HG02759 (cell line): Measurements from ENCODE around the gene ATP5F1B.

Experiments
- ATAC-seq: cut with Tn5 transposase; IDR thresholded peaks from one replicate; pipeline ENCODE4 v1.9.1; 2021; ENCODE audit warnings: mild to moderate bottlenecking, moderate library complexity; ENCODE audit not compliant: unreplicated experiment

ATP5F1B gene

DNA sequence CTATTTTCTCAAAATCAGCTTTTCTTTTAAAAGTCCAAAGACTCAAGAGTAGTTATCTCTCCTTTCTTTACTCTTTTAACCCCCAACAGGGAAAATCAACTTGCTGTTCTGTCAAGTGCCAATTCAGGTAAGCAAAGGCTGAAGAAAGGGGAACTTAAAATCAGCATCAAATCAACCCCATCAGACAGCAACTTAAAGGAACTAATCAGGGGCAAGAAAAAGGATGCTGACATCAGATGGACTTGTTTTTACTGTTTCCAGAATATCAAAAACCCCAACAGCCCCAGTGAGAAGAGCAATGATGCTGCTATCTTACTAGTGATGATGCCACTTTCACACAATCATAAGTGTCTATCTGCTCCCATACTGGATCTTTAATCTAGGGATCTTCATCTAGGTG, 19.1 kb downstream of the ATP5F1B start:
- ATAC-seq = no peak

DNA sequence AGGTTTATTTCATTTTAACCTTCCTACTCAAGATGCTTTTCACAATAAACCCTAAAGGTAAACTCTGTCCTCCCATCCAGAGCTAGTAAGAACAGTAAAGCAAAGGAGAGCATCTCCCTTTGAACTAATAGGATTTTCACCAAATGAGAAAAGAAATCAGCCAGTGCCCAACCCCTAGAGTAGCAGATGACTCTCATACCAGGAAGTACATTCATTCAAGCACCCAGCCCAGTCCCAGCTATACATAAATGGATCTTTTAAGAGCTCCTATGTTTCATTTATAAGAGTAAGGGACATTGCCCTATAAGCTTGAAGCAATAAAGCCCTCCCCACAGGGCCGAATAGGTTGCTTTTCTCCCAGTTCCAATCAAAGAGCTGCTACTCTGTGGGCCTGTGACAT, 23.2 kb downstream of the ATP5F1B start:
- ATAC-seq = no peak

DNA sequence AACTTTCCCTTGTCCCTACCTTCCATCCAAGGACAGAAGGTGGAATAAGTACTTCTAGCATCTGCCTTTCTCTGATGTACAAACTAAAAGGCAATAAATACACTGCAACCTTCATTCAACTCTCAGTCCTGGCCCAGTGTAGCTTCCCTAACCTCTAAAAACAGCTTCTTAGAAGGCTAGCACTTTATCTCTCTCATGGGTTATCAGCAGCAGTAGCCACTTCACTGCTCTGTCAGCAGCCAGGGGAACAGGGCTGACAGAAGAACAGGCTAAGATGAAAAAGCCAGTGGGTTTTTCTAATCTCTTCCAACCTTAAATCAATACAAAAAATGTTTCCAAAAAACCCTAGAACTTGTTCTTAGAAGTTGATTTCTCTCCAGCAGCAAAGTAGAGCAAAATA, 28.9 kb downstream of the ATP5F1B start:
- no peak for ATAC-seq

DNA sequence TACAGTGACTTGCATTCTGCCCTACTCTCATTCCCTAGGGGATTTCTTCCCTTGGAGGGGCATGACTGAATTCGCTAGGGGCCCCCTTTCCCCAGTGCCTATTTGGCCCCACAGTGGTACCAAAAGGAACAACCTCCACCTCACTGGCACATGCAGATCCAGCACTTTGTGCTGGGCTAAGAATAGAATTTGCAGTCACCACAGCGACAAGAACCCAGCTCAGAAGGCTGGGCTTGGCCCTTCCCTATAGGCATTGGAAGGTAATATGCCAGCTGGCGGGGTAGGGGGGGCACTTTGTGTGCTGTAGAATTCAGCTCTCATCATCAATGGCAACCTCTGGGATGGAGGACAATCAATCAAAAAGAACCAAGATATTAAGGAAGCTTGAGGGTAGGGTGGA, 29.5 kb downstream of the ATP5F1B start:
- ATAC-seq = no peak

DNA sequence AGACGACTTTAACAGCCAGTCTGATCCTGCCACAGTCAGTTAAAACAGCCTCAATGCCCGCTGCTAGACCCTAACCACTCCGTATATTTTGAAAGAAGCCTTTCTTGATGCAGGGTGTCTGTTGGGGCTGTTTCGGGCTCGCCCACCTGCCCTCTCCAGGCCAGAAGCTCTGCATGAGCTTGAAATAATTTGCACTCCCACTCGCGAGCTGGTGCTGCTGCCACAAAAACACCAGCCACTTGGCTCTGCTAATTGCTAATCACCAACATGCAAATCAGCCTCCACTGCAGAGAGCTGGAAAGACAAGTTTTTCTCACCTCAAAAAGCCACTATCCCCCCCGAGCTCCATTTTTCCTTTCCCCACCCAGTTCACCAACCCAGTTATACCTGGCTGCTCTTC, 31.2 kb downstream of the ATP5F1B start:
- ATAC-seq = no peak

DNA sequence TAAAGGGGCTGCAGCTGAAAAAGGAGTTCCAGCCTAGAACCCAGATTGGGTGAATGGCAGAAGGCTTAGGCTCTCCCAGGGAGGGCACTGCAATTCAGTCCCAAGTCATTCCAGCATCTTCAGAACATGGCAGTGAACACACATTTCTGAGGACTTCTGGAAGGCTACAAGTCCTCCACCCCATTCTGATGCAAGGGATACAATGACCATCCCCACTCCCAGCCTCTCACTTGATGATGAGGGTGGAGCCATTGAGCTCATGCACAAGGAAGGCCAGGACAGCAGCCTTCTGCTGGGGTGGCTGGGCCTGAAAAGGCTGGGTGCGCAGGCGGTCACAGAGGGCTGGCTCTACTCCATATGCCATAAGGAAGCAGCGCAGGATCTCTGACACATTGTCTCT, 41.4 kb downstream of the ATP5F1B start:
- no peak for ATAC-seq

DNA sequence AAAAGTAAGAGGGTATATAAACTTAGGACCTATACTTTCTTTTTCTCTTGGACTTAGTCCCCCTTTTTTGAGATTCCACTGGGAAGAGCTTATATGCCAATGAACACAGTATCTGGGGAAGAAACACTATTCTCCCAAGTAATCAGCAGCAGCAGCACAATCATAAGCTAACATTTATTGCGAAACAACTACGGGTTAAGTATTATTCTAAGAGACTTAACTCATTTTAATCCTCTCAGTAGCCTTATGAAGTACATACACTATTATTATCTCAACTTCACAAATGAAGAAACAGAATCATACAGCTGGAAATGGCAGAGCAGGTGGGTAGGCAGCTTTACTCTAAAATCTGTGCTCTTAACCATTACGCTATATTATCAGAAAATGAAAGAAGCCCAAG, 43.5 kb downstream of the ATP5F1B start:
- no peak for ATAC-seq

DNA sequence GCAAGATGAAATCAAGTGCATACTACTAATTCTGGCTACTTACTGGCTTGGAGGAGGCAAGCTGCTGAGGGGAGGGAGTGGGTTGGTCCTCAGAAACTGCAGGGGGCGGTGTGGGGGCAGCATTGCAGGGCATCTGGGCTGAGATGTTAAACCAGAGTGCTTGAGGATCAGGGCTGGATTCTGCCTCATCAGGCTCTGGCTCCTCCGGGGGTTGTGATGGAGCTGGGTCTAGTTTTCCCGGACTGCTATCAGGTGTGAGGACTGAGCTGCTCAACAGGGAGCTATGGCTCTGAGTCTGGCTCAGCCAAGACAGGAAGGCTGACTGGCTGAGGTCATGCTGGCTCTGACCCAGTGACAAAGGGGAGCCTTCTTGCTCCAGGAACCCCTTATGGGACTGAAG, 44.3 kb downstream of the ATP5F1B start:
- no peak for ATAC-seq

DNA sequence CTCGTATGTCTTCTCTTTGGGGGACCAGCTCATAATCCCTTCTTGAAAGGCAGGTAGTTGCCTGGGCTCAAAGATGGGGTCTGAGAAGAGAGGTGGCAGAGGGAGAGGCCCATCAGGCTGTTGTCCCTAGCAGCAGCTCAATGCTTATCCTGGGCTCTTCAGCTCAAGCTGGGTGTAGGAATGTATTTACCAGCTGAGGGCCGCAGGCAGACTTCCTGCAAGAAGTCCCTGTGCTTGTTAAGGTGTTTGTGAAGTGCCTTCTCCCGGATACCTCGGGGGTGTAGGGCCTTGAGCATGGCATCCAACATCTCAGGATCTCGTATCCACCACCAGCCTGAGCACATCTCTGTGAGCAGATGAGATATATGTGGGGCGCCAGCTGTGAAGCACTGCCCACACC, 45.0 kb downstream of the ATP5F1B start:
- ATAC-seq = no peak

DNA sequence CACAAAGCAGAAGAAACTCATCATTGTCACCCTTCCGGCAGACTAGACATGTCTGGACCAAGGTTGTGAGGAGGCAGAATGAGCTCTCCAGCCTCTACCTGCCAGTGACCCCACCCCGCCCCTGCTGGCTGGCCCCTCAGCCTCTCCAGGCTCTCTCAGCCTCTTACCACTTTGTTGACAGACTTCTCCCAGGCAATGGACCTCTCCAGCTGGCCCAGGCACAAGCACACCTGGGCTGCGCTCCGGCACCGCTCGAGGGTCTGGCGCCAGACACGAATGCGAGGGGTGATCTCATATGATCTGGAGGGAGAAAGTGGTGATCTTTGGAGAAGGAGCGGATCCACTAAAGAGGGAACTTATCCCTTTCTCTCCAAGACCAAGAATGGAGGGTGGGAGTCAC, 46.0 kb downstream of the ATP5F1B start:
- no peak for ATAC-seq

DNA sequence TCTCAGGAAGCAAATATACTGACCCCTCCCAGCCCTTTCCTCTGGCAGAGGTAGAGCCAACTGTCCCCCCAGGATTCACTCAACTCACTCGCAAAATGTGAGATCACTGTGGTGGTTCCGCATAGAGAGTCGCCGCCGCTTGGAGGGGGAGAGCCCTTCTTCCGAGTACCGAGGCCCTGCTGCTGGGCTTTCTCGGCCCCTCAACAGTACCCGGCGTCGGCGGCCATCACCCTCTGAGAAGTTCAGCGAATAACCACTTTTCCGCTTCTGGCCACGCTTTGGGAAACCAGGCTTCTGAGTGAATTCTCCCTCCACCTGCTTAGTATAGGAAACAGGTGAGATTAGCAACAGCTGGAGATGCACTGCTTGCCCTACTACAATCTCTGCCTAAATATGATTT, 46.7 kb downstream of the ATP5F1B start:
- no peak for ATAC-seq

DNA sequence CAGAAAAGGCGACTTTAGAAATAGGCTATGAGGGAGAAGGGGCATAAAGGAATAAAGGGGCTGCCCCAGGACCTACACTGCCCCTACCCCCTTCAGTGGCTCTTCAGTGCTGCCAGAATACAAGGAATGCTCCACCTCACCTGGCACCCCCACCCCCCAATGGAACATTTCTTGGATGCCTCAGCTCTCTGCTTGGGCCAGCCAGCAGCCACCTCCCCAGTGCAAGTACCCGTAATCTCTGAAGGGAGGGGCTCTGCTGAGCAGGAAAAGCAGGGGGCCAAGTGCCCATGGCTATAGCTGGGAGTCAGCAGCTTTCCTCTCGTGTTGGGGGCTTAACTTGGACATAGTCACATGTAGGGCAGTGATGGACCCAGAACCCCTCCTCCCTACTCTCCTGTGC, 49.0 kb downstream of the ATP5F1B start:
- ATAC-seq = no peak

DNA sequence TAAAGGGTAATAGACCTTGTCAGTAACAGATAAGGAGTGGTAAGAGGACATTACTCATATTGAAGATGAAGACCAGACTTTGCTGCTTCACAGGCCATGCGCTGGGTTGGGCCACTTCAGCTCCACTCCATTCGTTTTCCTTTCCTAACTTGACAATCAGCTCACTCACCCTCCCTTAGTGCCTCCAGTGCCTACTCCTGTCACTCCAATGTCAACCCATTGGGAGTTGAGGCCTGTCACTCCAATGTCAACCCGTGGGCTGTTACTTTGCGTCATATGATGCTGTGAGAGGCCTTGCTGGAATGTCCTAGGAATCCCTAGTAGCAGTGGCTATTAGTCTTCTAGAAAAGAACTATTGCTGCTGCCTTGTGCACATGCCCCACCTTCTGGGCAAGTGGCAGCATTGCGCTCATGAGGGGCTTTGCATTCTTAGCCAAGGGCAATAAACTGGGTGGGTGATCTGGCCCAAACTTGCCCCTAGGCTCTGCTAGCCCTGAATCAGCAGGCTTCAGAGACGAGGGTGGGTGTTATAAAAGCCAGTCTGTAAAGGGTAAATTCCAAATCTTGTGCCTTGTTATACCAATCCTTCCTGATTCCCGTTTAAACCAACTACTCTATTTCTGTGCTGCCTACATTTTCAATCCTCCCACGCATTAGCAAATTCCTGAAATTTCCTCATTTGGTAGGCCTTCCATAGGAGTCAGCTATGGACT, 51.7 kb downstream of the ATP5F1B start:
- ATAC-seq = peak; percentile 42

DNA sequence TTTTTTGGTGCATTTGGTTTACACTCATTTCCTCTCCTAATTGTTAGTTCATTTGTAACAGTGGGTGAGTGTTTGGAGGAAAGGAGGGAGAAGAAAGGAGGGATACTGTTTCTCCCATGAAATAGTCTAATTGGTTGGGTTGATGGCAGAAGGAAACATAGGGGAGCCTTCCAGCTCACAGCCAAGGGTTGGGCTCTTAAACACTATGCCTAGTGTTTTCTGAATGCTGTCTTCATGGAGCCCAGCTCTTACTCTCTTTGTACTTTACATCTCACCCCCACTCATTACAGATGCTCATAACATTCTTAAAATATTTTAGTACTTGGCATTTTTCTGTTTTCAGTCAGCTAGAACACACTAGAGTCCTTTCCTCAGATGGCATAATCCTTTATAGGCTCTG, 53.8 kb downstream of the ATP5F1B start:
- no peak for ATAC-seq

DNA sequence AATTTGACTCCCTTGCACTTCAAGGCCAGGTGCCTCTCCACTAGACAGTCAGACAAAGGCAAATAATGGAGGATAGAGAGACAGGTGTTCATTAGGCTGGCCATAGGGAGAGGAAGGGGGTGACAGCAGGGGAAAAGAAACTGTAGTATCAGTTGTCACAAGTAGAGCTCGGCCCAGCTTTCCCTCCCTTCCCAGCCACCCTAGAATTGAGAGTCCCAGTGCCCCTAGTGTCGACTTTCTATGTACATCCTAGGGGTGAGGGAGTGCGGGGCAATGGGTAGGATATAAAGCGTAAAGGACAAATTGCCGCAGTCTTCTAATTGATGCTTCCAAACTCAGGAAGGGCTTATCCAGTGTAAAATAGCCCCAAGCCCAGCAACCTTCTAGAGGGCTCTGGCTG, 54.7 kb downstream of the ATP5F1B start:
- no peak for ATAC-seq

DNA sequence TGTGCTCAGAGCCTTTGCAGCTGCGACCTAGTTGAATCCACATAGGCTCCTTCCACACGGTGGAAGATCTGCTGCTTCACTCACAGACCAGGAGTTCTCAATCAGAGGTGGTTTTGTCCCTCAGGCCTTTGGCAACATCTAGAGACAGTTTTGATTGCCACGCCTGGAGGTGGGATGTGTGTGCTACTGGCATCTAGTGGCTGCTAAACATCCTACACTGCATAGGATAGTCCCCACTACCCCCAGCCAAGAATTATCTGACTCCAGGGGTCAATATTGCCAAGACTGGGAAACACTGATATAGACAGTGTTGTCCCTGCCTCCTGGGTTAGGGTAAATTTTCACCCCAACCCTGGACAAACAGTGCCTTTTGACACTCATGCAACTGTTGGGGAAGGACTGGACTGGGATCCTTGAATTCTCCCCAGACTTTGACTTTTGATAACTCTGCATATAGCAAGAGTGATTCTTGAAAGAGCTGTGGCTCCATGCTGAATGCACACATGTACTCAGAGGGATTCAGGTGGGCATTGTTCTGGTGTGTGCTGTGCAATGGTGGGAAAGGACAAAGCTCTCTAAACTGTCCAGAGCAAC, 55.5 kb downstream of the ATP5F1B start:
- ATAC-seq = peak; percentile 47

DNA sequence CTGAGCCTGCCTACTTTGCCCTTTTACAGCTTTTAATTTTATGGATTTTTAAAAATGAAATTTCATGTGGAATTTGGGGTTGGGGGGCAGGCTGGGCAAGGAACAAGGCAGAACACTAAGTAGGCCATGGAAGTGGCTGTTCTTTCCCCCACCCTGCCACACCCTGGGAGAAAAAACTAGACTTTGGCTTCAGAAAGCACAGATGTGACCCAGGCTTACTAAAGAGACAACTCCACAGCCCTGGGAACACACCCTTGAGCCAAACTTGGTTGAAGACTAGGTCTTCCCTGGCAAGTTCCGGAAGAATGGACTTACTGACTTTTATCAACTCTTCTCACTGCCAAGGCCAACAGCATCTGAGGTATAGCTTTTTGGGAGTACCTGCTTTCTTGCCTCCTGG, 56.0 kb downstream of the ATP5F1B start:
- ATAC-seq = no peak
